Inferior parietal cortex (tissue), 1 donor: ENCODE results near the gene HMSD.
A peak's percentile ranks its signal among the peaks of the same experiment; 100 is the strongest.
"Not testable (repeated sequence)": the region's sequence is repeated elsewhere in the genome, so short reads cannot be mapped to it uniquely, and the experiment has no call there.

Experiments
- DNase-seq: peaks from one replicate; pipeline ENCODE4 v3.0.0-alpha.2; 2016; ENCODE audit errors: extremely low spot score

Gene HMSD

GRCh38 chr18:63949068-63949737 lies at the start of gene HMSD:
Gene HMSD (plus strand): TSS chr18:63949301. CDS start chr18:63953456, 4,155 bp downstream.
- no peak for DNase-seq

- no peak for DNase-seq
These were observed 45.1 kb upstream of the HMSD start for GRCh38 chr18:63903851-63904570.

GRCh38 chr18:63904694-63905093 lies 44.4 kb upstream of the HMSD start:
- no peak for DNase-seq

- no peak for DNase-seq
These were observed 43.7 kb upstream of the HMSD start for GRCh38 chr18:63905361-63905760.

GRCh38 chr18:63906056-63906455 lies 43.0 kb upstream of the HMSD start:
- DNase-seq, result no peak

GRCh38 chr18:63907664-63908063 lies 41.4 kb upstream of the HMSD start, which contains the start of gene SERPINB10:
Gene SERPINB10 (plus strand): TSS chr18:63907958. CDS start chr18:63915511, 7,553 bp downstream.
- no peak for DNase-seq

- no peak for DNase-seq
These were observed 40.2 kb upstream of the HMSD start for GRCh38 chr18:63908858-63909257.

- no peak for DNase-seq
These were observed 39.2 kb upstream of the HMSD start for GRCh38 chr18:63909870-63910269.

- no peak for DNase-seq
These were observed 31.3 kb upstream of the HMSD start for GRCh38 chr18:63917817-63918216.

GRCh38 chr18:63922049-63922448 lies 27.1 kb upstream of the HMSD start:
- no peak for DNase-seq

- DNase-seq, result no peak
These were observed 24.6 kb upstream of the HMSD start for GRCh38 chr18:63924551-63924950.

- DNase-seq, result no peak
These were observed 20.8 kb upstream of the HMSD start for GRCh38 chr18:63928331-63928730.

GRCh38 chr18:63929369-63929768 lies 19.7 kb upstream of the HMSD start:
- not testable (repeated sequence) for DNase-seq

GRCh38 chr18:63930773-63931354 lies 18.2 kb upstream of the HMSD start:
- DNase-seq, result no peak

- DNase-seq, result peak; percentile 66
These were observed 12.8 kb upstream of the HMSD start for GRCh38 chr18:63936156-63936931.

- no peak for DNase-seq
These were observed 12.1 kb upstream of the HMSD start for GRCh38 chr18:63936932-63937393.

GRCh38 chr18:63940008-63940407 lies 9.1 kb upstream of the HMSD start:
- no peak for DNase-seq

- not testable (repeated sequence) for DNase-seq
These were observed 8.5 kb upstream of the HMSD start for GRCh38 chr18:63940543-63941050.

- no peak for DNase-seq
These were observed 1.9 kb upstream of the HMSD start for GRCh38 chr18:63947051-63947790.

- no peak for DNase-seq
These were observed 2.2 kb downstream of the HMSD start for GRCh38 chr18:63951302-63951705.

GRCh38 chr18:63953811-63954210 lies 4.7 kb downstream of the HMSD start:
- no peak for DNase-seq
